Testis (tissue), 2 donors: ENCODE results near the gene GSDME.

Experiments
- POLR2A ChIP-seq: fragments of 450-650 bp; IDR thresholded peaks from one replicate; pipeline ENCODE4 v1.6.1; 2017; ENCODE audit warnings: antibody characterized with exemption, mild to moderate bottlenecking, moderate library complexity
- TF ChIP-seq, protein P1 (sequence below), 3 experiments: fragments of 450-650 bp in 2 of 3; fragments of 200-600 bp in 1 of 3; sonication (generic) in 1 of 3; IDR thresholded peaks; one replicate each; pipeline ENCODE4 v1.5.1; 2016 to 2019; ENCODE audit warnings: antibody characterized with exemption in 3 of 3, mild to moderate bottlenecking in 2 of 3, moderate library complexity in 1 of 3

DNA sequence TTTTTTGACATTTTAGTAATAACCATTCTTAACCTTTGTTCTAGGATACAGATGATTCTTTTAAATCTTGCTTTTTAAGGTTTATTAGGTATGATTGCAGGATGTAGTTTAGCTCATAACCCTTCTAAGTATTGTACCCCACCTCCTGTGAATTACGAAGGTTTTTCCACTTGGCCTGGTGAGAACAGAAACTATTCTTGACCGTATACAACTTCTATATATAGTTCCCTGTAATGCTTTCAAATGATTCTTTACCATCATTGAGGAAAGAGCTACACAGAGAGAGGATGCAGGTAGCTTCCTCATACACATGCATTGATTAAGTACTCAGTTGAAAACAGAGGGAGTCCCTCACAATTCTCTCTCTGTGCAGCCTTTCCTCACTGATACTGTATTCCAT is 97.8 kb downstream of the GSDME start:
- TF ChIP-seq, protein P1, sequence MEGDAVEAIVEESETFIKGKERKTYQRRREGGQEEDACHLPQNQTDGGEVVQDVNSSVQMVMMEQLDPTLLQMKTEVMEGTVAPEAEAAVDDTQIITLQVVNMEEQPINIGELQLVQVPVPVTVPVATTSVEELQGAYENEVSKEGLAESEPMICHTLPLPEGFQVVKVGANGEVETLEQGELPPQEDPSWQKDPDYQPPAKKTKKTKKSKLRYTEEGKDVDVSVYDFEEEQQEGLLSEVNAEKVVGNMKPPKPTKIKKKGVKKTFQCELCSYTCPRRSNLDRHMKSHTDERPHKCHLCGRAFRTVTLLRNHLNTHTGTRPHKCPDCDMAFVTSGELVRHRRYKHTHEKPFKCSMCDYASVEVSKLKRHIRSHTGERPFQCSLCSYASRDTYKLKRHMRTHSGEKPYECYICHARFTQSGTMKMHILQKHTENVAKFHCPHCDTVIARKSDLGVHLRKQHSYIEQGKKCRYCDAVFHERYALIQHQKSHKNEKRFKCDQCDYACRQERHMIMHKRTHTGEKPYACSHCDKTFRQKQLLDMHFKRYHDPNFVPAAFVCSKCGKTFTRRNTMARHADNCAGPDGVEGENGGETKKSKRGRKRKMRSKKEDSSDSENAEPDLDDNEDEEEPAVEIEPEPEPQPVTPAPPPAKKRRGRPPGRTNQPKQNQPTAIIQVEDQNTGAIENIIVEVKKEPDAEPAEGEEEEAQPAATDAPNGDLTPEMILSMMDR (IDR thresholded peaks at IDR 0.05) = no peak
- no peak for TF ChIP-seq POLR2A
